ENCODE measurements around the gene ZNF836.

The ZNF836 gene

DNA sequence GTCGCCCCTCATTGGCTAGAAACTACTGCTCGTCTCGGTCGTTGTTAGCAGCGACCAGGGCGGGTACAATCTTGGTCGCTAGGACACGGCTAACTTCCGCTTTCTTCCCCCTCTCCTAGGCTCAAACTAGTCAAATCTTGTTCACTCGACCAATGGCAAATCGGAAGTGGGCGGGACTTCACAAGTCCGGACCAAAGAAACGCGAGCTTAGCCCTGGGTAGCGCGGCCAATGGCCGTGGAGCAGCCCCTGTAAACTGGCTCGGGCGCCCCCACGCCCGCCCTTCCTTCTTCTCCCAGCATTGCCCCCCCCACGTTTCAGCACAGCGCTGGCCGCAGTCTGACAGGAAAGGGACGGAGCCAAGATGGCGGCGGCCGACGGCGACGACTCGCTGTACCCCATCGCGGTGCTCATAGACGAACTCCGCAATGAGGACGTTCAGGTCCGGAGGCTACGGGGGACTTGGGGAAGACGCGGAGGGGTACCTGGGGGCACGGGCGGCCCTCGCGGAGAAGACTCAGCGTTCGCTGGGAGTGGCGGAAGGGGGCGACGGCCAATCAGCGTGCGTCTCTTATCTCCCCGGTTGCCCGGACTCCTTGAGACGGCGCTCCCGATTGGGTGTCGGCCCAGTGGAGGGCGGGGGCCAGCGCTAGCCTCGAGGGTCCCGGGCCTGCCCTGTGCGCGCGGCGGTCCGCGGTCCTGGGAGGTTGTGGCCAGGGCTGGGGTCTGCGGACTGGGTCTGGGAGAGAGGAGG lies 18.5 kb upstream of the ZNF836 start, which contains the start of gene PPP2R1A:
TSS of gene PPP2R1A (plus strand) at position 318 of the 752 bp plus-strand sequence. CDS start at position 363, 45 bp downstream.
- in situ Hi-C loops (cut with MboI; ENCODE audit: low pct_unique_long_range_greater_than_20kb, low sequenced_read_pairs, unreplicated experiment) = no loop called here
- DNase-seq (ENCODE audit: low spot score) = peak; percentile 94
- TF ChIP-seq, protein P1, sequence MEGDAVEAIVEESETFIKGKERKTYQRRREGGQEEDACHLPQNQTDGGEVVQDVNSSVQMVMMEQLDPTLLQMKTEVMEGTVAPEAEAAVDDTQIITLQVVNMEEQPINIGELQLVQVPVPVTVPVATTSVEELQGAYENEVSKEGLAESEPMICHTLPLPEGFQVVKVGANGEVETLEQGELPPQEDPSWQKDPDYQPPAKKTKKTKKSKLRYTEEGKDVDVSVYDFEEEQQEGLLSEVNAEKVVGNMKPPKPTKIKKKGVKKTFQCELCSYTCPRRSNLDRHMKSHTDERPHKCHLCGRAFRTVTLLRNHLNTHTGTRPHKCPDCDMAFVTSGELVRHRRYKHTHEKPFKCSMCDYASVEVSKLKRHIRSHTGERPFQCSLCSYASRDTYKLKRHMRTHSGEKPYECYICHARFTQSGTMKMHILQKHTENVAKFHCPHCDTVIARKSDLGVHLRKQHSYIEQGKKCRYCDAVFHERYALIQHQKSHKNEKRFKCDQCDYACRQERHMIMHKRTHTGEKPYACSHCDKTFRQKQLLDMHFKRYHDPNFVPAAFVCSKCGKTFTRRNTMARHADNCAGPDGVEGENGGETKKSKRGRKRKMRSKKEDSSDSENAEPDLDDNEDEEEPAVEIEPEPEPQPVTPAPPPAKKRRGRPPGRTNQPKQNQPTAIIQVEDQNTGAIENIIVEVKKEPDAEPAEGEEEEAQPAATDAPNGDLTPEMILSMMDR (IDR thresholded peaks at IDR 0.05; ENCODE audit: extremely low read depth, insufficient read depth, missing control alignments) = no peak

DNA sequence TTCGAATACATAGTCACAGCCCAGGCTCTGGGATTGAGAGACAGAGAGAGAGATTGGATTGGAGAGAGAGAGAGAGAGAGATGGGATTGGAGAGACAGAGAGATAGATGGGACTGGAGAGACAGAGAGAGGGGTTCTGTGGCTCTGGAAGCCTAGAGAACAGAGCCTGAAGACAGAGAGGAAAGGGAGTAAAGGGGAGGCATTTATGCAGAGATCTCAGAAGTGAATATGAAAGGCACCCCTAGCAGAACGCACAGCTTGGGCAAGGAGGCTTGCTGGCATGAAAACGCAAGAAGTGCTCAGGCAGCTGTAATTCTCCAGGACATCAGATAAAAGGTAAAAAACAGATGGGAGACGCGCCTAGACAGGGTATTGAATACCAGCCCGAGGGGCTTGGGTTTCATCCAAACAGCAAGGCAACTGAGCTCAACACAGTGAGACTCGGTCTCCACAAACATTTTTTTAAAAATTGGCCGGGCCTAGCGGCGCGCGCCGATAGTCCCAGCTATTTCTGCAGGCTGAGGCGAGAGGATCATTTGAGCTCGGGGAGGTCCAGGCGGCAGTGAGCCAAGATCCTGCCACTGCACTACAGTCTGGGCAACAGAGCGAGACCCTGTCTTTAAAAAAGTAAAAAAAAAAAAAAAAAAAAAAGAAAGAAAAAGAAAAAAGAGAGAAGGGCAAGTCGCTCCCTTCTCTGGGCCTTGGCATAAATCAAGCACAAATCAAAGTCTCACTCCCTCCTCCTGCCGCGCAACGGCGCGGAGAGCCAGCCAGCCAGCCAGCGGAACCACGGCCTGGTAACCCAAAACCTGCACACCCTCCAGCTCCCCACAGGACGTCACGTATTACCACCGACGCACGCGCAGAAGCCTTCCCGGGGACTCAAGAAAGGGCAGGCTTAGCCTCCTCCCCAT lies 17.7 kb upstream of the ZNF836 start:
- TF ChIP-seq, protein P1 (IDR thresholded peaks at IDR 0.05; ENCODE audit: extremely low read depth, insufficient read depth, missing control alignments) = no peak
- no peak for DNase-seq (ENCODE audit: low spot score)
- in situ Hi-C loops (cut with MboI; ENCODE audit: low pct_unique_long_range_greater_than_20kb, low sequenced_read_pairs, unreplicated experiment) = no loop called here

DNA sequence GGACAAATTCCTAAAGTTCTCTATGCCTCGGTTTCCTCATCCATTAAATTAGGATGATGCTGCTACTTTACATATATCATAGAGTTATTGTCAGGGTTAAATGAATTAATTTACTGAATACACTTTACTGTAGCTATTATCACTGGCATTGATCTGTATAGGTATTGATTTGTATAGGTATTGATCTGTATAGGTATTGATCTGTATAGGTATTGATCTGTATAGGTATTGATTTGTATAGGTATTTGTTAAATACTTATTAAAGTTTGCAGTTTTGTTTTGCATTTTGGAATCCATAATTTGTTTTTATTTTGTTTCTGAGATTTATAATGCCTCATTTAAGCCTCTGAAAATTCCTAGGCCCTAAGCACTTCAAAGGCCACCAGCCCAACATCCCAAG lies 16.0 kb upstream of the ZNF836 start:
- no peak for DNase-seq (ENCODE audit: low spot score)
- TF ChIP-seq, protein P1 (IDR thresholded peaks at IDR 0.05; ENCODE audit: extremely low read depth, insufficient read depth, missing control alignments) = no peak
- in situ Hi-C loops (cut with MboI; ENCODE audit: low pct_unique_long_range_greater_than_20kb, low sequenced_read_pairs, unreplicated experiment) = no loop called here

DNA sequence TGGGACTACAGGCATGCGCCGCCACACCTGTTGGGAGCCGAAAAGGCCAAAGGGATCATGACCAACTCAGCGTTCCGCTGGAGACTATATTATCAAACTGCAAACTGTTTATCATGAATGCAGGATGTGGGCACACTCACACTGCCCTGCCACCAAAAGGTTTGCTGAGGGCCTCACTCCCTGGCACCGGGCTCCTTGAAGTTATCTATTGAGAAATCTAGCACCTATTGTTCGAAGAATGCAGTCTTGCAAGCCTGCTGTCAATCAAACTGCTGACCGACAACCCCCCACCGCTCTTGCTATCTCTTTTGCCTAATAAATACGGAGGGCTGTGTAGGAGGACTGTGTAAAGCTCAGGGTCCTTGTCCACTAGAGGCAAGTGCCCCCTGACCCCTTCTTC lies 5.2 kb upstream of the ZNF836 start:
- in situ Hi-C loops (cut with MboI; ENCODE audit: low pct_unique_long_range_greater_than_20kb, low sequenced_read_pairs, unreplicated experiment) = no loop called here
- no peak for DNase-seq (ENCODE audit: low spot score)
- TF ChIP-seq, protein P1 (IDR thresholded peaks at IDR 0.05; ENCODE audit: extremely low read depth, insufficient read depth, missing control alignments) = no peak

- no peak for DNase-seq (ENCODE audit: low spot score)
- in situ Hi-C loops (cut with MboI; ENCODE audit: low pct_unique_long_range_greater_than_20kb, low sequenced_read_pairs, unreplicated experiment) = no loop called here
- TF ChIP-seq, protein P1 (IDR thresholded peaks at IDR 0.05; ENCODE audit: extremely low read depth, insufficient read depth, missing control alignments) = no peak
These were observed 926 bp upstream of the ZNF836 start for GRCh38 chr19:52172347-52172746.

- in situ Hi-C loops (cut with MboI; ENCODE audit: low pct_unique_long_range_greater_than_20kb, low sequenced_read_pairs, unreplicated experiment) = no loop called here
- TF ChIP-seq, protein P1 (IDR thresholded peaks at IDR 0.05; ENCODE audit: extremely low read depth, insufficient read depth, missing control alignments) = no peak
These were observed 529 bp downstream of the ZNF836 start for GRCh38 chr19:52170863-52171320.

More at GRCh38 chr19:52170863-52171320, 529 bp downstream of the ZNF836 start:
- no peak for DNase-seq (ENCODE audit: low spot score)
